ENCODE measurements around the gene OTUB2. TPM values are rescaled to one million over a fixed set of nuclear protein-coding genes. Genes with fewer than 3 reads are reported as not detected.

The OTUB2 gene
- total RNA-seq, 1 donor: 0.10 TPM

- Histone ChIP-seq H3K9me3 (ENCODE audit: low read depth, low read length) (no peaks in the 10 kb centered on the region), H3K27me3 (ENCODE audit: insufficient read depth, low read length) (no peaks in the 10 kb centered on the region), H3K4me1 (ENCODE audit: insufficient read depth, low read length) (peaks cover 24% of the 10 kb centered on the region), H3K4me3 (ENCODE audit: low read length) (no peak overlapping the region)
Measured at GRCh38 chr14:94024549-94024948, 1.6 kb upstream of the OTUB2 start.

GRCh38 chr14:94025720-94026119 lies 420 bp upstream of the OTUB2 start:
- Histone ChIP-seq H3K4me1 (ENCODE audit: insufficient read depth, low read length) (peaks cover 27% of the 10 kb centered on the region), H3K27me3 (ENCODE audit: insufficient read depth, low read length) (no peaks in the 10 kb centered on the region), H3K4me3 (ENCODE audit: low read length) (no peak overlapping the region), H3K9me3 (ENCODE audit: low read depth, low read length) (no peaks in the 10 kb centered on the region)

- peak overlapping the region; percentile 38 for H3K4me3 ChIP-seq (ENCODE audit: low read length)
- no peaks in the 10 kb centered on the region for H3K27me3 ChIP-seq (ENCODE audit: insufficient read depth, low read length)
- no peaks in the 10 kb centered on the region for H3K9me3 ChIP-seq (ENCODE audit: low read depth, low read length)
- peaks cover 27% of the 10 kb centered on the region for H3K4me1 ChIP-seq (ENCODE audit: insufficient read depth, low read length)
Measured at GRCh38 chr14:94026889-94027469, 839 bp downstream of the OTUB2 start.

- no peak overlapping the region for H3K4me3 ChIP-seq (ENCODE audit: low read length)
Measured at GRCh38 chr14:94027566-94028449, 1.7 kb downstream of the OTUB2 start.

GRCh38 chr14:94028450-94028826 lies 2.3 kb downstream of the OTUB2 start:
- Histone ChIP-seq H3K9me3 (ENCODE audit: low read depth, low read length) (no peaks in the 10 kb centered on the region), H3K4me1 (ENCODE audit: insufficient read depth, low read length) (peaks cover 22% of the 10 kb centered on the region), H3K4me3 (ENCODE audit: low read length) (no peak overlapping the region), H3K27me3 (ENCODE audit: insufficient read depth, low read length) (no peaks in the 10 kb centered on the region)

More at GRCh38 chr14:94027566-94028449, 1.7 kb downstream of the OTUB2 start:
- Histone ChIP-seq H3K27me3 (ENCODE audit: insufficient read depth, low read length) (no peaks in the 10 kb centered on the region), H3K9me3 (ENCODE audit: low read depth, low read length) (no peaks in the 10 kb centered on the region), H3K4me1 (ENCODE audit: insufficient read depth, low read length) (peaks cover 22% of the 10 kb centered on the region)

- H3K9me3 ChIP-seq (ENCODE audit: low read depth, low read length): no peaks in the 10 kb centered on the region
- no peak overlapping the region for H3K4me3 ChIP-seq (ENCODE audit: low read length)
- H3K27me3 ChIP-seq (ENCODE audit: insufficient read depth, low read length): no peaks in the 10 kb centered on the region
- H3K4me1 ChIP-seq (ENCODE audit: insufficient read depth, low read length): peaks cover 22% of the 10 kb centered on the region
Measured at GRCh38 chr14:94029265-94029664, 3.1 kb downstream of the OTUB2 start.

- H3K4me1 ChIP-seq (ENCODE audit: insufficient read depth, low read length): peaks cover 22% of the 10 kb centered on the region
- no peaks in the 10 kb centered on the region for H3K27me3 ChIP-seq (ENCODE audit: insufficient read depth, low read length)
- no peaks in the 10 kb centered on the region for H3K9me3 ChIP-seq (ENCODE audit: low read depth, low read length)
- H3K4me3 ChIP-seq (ENCODE audit: low read length): no peak overlapping the region
Measured at GRCh38 chr14:94029671-94030203, 3.6 kb downstream of the OTUB2 start.

- no peaks in the 10 kb centered on the region for H3K27me3 ChIP-seq (ENCODE audit: insufficient read depth, low read length)
Measured at GRCh38 chr14:94030571-94030970, 4.4 kb downstream of the OTUB2 start.

GRCh38 chr14:94031161-94031882 lies 5.2 kb downstream of the OTUB2 start:
- Histone ChIP-seq H3K4me1 (ENCODE audit: insufficient read depth, low read length) (peaks cover 22% of the 10 kb centered on the region), H3K27me3 (ENCODE audit: insufficient read depth, low read length) (no peaks in the 10 kb centered on the region), H3K9me3 (ENCODE audit: low read depth, low read length) (no peaks in the 10 kb centered on the region), H3K4me3 (ENCODE audit: low read length) (no peak overlapping the region)

More at GRCh38 chr14:94030571-94030970, 4.4 kb downstream of the OTUB2 start:
- Histone ChIP-seq H3K4me1 (ENCODE audit: insufficient read depth, low read length) (peaks cover 22% of the 10 kb centered on the region), H3K9me3 (ENCODE audit: low read depth, low read length) (no peaks in the 10 kb centered on the region), H3K4me3 (ENCODE audit: low read length) (no peak overlapping the region)

- H3K4me1 ChIP-seq (ENCODE audit: insufficient read depth, low read length): peaks cover 20% of the 10 kb centered on the region
- no peaks in the 10 kb centered on the region for H3K27me3 ChIP-seq (ENCODE audit: insufficient read depth, low read length)
- no peak overlapping the region for H3K4me3 ChIP-seq (ENCODE audit: low read length)
- no peaks in the 10 kb centered on the region for H3K9me3 ChIP-seq (ENCODE audit: low read depth, low read length)
Measured at GRCh38 chr14:94031883-94032279, 5.7 kb downstream of the OTUB2 start.

- H3K4me1 ChIP-seq (ENCODE audit: insufficient read depth, low read length): no peaks in the 10 kb centered on the region
Measured at GRCh38 chr14:94034886-94035285, 8.7 kb downstream of the OTUB2 start.

GRCh38 chr14:94036313-94037167 lies 10.4 kb downstream of the OTUB2 start:
- Histone ChIP-seq H3K9me3 (ENCODE audit: low read depth, low read length) (no peaks in the 10 kb centered on the region), H3K4me3 (ENCODE audit: low read length) (no peak overlapping the region), H3K4me1 (ENCODE audit: insufficient read depth, low read length) (no peaks in the 10 kb centered on the region), H3K27me3 (ENCODE audit: insufficient read depth, low read length) (no peaks in the 10 kb centered on the region)

More at GRCh38 chr14:94034886-94035285, 8.7 kb downstream of the OTUB2 start:
- Histone ChIP-seq H3K27me3 (ENCODE audit: insufficient read depth, low read length) (no peaks in the 10 kb centered on the region), H3K4me3 (ENCODE audit: low read length) (no peak overlapping the region), H3K9me3 (ENCODE audit: low read depth, low read length) (no peaks in the 10 kb centered on the region)

- Histone ChIP-seq H3K4me3 (ENCODE audit: low read length) (no peak overlapping the region), H3K27me3 (ENCODE audit: insufficient read depth, low read length) (no peaks in the 10 kb centered on the region), H3K9me3 (ENCODE audit: low read depth, low read length) (no peaks in the 10 kb centered on the region), H3K4me1 (ENCODE audit: insufficient read depth, low read length) (no peaks in the 10 kb centered on the region)
Measured at GRCh38 chr14:94037954-94038353, 11.8 kb downstream of the OTUB2 start.

GRCh38 chr14:94038510-94038909 lies 12.4 kb downstream of the OTUB2 start:
- no peak overlapping the region for H3K4me3 ChIP-seq (ENCODE audit: low read length)
- no peaks in the 10 kb centered on the region for H3K4me1 ChIP-seq (ENCODE audit: insufficient read depth, low read length)
- H3K9me3 ChIP-seq (ENCODE audit: low read depth, low read length): no peaks in the 10 kb centered on the region
- no peaks in the 10 kb centered on the region for H3K27me3 ChIP-seq (ENCODE audit: insufficient read depth, low read length)
